ENCODE measurements around the gene TCAF1.
"Not testable (repeated sequence)": the region's sequence is repeated elsewhere in the genome, so short reads cannot be mapped to it uniquely, and the experiment has no call there.

Gene TCAF1

DNA sequence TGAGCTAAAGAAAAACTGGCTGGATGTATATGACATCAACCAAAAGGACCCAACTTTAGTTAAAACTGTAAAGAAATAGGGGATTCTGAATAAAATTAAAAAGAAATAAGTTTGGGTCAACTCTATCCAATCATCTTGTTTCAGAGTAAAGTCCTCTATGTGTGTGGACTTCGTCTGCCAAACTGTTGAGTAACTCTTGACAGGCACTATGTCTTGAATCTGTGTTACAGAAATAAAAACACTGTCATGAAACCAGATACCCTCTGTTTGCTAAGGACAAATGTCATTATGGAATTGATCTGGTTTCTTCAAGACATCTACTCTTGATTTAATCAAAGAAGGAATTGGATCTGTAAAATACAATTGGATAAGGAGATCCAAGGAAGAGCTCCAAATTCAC, 46.5 kb downstream of the TCAF1 start:
- DNase-seq (ENCODE audit: low spot score): not testable (repeated sequence)

DNA sequence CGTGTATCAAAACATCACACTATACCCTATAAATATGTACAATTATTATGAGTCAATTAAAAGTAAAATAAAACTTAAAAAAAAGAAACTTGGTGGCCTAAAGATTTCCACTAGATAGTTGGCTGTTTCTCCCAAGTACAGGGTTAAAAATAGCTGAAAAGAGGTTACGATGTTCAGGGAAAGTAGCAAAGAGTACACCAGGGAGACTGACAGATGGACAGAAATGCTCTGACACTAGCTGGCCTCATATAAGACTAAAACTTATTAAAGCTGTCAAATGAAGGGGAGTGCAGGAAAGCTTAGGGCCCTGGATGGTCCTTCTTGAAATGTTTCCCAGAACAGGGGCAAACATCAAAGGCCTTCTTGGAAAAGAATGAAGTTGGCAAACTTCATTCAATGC, 51.3 kb downstream of the TCAF1 start:
- no peak for DNase-seq (ENCODE audit: low spot score)

DNA sequence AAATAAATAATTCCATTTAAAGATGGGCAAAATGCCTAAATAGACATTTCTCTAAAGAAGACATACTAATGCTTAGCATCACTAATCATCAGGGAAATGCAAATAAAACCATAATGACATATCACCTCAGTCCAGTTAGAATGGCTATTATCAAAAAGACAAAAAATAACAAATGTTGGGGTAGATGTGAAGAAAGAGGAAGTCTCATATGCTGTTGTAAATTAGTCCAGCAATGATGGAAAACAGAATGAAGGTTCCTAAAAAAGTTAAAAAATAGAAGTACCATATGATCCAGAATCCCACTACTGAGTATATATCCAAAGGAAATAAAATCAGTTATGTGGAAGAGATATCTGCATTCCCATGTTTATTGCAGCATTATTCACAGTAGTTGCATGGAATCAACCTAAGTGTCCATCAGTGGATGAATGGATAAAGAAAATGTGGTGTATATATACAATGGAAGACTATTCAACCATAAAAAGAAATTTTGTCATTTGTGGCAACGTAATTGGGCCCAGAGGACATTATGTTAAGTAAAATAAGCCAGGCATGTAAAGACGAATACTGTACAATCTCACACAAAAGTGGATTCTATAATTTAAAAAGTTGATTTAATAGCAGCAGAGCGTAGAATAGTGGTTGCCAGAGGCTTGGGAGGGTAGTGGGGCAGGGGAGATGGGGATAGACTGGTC, 52.0 kb downstream of the TCAF1 start:
- DNase-seq (ENCODE audit: low spot score): no peak

DNA sequence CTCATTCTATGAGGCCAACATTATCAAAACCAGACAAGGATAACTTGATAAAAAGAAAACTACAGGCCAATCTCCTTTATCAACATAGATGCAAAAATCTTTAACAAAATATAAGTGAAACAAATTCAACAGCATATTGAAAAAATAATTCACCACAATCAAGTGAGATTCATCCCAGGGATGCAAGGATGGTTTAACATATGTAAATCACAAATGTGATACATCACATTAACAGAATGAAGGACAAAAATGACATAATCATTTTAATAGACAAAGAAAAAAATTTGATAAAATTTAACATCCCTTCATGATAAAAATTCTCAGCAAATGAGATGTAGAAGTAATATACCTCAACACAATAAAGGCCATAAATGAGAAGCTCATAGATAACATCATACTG, 53.8 kb downstream of the TCAF1 start:
- no peak for DNase-seq (ENCODE audit: low spot score)

DNA sequence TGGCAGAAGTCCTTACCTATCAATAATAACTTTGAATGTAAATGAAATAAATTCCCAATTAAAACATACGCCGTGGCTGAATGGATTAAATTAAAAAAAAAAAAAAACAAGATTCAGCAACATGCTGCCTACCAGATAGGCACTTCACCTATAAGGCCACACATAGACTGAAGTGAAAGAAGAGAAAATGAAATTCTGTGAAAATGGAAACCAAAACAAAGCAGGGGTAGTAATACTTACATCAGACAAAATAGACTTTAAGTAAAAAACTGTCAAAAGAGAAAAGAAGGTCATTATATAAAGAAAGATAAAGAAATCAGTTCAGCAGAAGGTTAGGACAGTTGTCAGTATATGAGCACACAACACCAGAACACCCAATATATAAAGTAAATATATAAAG, 55.3 kb downstream of the TCAF1 start:
- DNase-seq (ENCODE audit: low spot score): no peak

DNA sequence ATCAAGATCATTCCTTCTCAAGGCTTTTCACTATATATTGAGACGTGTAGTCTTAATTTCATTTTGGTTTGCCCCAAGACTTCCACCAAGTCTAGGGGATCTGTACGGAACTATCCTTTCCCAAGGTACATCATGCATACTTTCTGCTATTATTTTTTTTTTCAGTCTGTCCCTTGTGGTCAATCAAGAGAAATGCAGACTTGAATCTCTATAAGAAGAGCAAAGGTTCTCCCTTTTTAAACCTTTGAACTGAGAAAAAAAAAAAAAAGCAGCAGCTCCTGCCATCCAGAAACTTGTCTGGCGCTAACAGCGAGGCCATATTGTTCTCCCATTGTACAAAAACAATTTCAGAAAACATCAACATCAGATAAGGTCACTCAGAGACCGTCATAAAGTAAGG, 60.3 kb downstream of the TCAF1 start:
- DNase-seq (ENCODE audit: low spot score): not testable (repeated sequence)

DNA sequence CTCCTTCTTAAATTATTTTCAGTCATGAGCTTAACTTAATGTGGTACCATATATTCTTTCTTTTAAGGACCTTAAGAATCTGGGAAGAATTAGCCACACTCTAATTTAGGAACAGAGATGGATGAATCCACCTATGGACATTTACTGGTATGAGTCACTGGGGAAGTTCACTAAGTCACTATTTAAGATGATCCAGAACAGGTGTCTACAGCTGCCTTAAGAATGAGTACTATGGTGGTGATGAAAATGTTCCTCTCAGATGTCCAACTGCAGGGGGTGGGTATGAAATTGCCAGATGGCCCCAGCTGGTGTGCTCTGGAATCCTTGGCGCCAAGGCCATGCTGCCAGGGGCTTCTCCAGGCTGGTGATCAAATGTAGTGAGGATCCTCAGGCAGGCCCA, 61.9 kb downstream of the TCAF1 start:
- DNase-seq (ENCODE audit: low spot score): not testable (repeated sequence)

DNA sequence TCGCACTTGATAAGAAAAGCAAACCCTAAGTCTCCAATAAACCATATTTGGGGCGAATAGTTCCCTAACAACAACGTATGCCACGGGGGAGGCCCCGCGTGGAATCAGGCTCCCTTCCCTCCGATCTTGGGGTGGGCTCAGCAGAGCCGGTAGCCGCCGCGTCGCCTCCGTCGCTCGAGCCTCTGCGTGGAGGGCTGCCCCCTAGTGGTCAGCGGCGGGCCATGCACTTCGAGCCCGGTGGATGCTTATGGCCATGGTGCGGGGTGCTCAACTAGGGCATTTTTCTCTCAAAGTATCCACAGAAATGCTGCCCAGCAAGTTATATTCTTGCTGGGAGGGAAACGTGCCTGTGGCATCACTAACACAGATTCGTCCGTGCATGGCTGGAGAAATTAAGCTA, 64.8 kb downstream of the TCAF1 start:
- not testable (repeated sequence) for DNase-seq (ENCODE audit: low spot score)

DNA sequence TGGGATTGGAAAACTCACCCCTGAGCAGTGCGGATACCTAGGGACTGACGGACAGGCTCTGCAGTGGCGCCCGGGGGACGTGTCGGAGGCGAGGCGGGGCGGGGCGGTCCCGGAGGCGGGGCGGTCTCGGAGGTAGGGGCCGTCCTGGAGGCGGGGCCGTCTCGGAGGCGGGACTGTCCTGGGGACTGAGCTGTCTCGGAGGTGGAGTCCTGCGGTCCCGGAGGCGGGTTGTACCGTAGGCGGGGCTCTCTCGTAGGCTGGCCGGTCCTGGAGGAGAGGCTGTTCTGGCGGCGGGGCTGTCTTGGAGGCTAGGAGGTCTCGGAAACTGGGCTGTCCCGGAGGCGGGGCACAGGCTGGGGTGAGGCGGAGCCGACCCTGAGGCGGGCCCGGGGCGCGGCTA, 65.4 kb downstream of the TCAF1 start:
- not testable (repeated sequence) for DNase-seq (ENCODE audit: low spot score)

DNA sequence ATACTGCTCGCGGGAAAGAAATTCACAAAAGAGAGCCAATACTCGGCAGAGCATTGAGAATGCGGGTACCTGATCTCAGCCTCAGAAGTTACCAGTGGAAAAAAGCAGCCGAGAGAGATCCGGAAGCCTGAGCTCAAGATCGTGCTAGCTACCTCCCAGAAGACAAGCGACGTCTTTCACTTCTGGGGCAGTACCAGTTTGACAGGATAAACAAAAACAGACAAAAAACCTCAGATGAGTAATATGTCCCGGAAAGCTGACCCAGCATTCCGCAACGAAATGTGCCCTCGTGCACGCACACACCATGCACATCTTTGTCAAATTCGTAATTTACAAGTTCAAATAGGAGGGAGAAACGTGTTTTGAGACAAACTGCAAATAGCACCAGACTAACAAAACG, 65.9 kb downstream of the TCAF1 start:
- DNase-seq (ENCODE audit: low spot score): not testable (repeated sequence)

DNA sequence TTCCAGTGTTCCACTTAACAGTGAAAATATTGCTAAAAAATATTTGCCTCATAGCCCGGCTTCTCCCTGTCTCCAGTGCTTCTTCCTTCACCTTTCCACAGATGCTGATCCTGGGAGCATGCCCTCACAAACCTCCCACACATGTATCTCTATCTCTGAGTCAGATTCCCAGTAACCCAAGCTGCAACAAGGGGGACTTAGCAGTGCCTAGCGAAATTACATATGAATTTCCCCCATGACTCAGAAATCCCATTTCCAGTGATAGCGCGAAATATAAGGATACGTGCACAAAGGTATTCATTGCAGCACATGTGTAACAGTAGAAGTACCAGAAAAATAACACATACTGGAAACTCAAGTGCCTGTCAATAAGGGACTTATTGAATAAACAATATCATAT, 75.4 kb downstream of the TCAF1 start:
- not testable (repeated sequence) for DNase-seq (ENCODE audit: low spot score)

DNA sequence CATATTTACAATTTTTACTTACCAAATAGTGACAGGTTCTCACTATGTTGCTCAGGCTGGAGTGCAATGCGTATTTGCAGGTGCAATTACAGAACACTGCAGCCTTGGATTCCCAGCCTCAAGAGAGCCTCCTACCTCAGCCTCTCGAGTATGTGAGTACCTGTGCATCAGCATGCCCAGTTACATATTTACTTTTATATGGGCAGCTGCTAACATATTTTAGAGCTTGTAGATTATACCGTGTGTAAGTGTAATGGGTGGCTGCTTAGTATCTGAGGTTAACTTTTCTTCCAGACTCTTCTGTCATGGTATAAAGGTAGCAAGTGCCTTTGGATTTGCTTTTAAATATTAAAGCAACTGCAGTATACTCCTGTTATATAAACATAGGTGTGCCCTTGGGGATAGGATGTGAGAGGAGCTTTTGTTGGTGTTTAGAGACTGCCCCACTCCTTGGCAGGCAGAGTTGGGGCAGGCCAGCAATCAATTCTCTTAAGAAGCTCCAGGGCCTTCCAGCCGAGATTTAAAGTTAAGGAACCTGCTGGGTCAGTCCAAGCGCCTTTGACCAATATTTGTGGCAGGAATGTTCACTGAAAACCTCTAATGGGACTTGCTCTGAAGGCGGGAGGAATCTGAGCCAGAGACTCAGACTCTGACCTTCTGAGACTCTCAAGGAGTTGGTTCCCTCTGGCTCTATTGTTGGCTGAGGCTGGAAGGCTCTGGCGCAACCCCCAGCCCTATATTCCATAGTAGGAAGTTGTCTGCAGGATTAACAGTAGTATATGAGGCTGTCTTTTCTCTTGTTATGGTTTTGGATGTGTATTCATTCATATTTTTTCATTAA, 77.5 kb downstream of the TCAF1 start:
- DNase-seq (ENCODE audit: low spot score): not testable (repeated sequence)

DNA sequence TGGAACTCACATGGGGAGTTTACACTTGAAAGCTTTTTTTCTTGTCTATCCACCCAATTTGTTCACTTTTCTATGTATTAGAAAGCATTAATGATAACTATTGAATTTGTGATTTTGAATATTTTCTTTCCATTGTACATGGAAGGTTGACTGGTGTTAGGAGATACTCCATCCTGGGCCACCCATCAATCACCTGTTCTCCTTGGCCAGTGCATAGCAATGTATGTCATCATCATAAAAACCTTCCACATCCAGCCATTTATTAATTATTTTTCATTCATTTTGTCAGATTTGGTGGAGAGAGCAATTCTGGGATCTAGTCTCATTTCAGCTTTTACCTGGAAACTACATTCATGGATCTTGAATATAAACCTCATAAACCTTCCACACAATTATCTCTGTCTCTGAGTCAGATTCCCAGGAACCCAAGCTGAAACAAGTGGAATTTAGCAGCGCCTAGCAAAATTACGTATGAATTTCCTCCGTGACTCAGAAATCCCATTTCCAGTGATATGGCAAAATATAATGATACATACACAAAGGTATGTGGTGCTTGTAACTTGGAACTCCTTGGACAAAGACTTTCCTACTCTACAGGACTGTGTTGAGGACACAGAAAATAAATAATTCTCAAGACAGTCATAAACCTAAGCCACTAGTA, 78.2 kb downstream of the TCAF1 start:
- DNase-seq (ENCODE audit: low spot score): not testable (repeated sequence)

DNA sequence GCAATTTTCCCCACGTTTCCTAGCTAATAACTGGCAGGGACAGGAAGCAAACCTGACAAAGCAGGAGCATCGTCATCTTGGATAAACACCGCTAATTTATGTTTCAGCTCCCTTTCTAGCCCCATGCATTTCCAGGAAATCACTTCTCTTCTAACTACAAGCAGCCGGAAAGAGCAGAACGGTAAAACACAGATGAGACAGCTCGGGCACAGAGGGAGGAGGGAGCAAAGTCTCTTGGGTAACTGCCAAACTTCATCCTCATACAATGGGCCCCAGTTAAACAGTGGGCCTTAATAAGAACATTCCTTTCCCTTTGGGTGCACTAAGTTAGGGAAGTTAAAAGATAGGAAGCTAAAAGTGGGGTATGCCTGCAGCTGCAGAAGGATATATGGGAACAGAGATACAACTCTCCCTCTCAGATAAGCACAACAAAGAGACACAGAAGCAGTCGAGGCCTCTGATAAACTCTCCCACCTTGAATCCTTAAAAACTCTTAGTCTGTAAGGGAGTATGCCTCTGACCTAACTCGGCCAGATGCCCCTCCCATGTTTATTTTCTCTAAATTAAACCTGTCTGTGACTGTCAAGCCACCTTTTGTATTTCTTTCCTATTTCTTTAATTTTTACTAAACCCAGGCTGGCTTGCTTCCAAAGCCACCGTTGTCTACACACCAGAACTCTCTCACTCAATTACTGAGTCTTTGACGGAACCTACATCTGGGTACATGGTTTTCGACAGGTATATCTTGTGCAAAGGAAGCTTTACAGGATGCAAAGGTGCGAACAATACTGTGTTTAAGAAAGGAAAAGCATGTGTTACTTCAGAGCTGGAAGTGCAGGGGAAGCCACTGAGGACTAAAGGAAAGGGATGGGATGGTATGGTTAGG, 80.3 kb downstream of the TCAF1 start:
- DNase-seq (ENCODE audit: low spot score): not testable (repeated sequence)

DNA sequence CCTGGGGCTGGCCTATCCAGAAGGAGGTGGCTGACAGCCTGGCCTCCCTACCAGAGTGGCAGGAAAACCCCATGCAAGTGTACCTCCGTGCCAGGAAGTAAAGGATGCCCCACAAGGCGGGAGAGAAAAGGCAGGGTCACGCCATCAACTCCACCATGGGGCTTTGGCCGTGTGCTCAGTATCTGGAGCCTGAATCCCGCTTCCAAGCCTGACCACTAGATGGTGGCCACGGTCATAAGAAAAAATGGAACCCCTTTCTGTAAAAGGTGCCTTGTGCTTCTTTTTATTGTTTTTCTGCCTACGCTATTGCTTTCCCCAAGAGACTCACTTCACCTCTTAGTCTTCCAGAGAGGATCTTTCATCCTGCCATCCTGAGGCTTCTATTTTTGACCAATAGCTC, 84.1 kb downstream of the TCAF1 start:
- DNase-seq (ENCODE audit: low spot score): not testable (repeated sequence)

DNA sequence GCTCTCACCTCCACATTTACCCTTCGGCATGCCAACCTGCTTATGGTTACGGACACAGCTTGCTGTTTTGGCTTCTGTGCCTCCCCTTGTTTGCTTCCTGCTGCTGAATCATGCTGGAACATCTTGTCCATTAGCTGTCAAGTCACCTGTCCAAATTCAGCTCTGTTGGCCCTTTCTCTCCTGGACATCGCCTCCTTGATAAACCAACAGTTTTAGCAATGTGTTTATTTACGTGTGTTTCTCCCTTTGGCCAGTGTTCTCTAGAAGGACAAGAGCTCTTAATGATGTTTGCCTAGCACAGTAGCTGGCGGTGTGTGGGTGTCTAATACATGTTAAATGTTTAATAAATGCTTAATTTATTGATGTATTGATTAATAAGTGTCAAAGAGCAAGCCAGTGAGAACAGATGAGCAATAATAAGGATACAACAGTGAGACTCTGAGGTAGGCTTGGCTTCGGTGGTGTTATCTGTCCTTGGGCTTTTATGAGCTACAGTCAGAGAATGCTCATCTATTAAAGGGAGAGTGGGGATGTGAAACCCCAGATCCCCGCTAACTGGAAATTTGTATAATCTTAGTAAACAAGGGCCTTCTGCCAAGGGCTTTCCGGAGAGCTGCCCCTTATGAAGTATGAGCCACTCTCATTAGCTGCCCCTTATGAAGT, 85.4 kb downstream of the TCAF1 start:
- not testable (repeated sequence) for DNase-seq (ENCODE audit: low spot score)

DNA sequence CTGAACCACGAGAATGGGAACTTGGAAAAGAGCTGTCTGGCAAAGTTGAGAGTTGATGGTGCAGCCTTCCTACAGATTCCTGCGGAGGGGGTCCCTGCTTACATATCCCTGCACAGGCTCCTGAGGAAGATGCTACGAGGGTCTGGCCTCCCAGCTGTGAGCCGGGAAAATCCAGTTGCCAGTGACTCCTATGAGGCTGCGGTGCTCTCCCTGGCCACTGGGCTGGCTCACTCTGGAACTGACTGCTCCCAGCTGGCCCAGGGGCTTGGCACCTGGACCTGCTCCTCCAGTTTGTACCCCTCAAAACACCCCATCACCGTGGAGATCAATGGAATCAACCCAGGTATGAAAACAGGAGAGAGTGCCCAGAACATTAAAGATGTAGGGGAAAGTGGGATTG, 91.3 kb downstream of the TCAF1 start:
- DNase-seq (ENCODE audit: low spot score): not testable (repeated sequence)

DNA sequence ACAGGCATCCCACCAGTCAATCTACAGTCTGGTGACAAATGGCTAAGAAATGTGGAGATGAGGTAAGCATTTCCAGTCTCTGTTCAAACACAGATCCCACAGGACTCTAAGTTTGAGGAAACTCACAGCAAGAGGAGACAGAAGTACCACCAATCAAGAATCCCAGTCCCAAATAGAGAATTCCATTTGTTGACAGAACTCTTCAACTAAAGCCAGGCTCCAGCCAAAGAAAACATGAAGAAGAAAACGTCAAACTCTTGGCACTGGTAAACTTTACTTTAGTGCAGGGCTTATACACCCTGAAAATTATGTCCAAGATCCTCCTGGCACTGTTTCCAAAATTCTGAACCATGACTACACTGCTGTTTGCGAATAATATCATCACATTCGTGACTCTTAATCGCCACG, 95.3 kb downstream of the TCAF1 start:
- not testable (repeated sequence) for DNase-seq (ENCODE audit: low spot score)

Data from germinal center (tissue), 1 donor.